Left ventricle myocardium inferior (tissue), 1 donor: Measurements from ENCODE around the gene PDE11A. TPM values are rescaled to one million over a fixed set of nuclear protein-coding genes. Genes with fewer than 3 reads are reported as not detected.

ENCODE experiments used
- DNase-seq: peaks from one replicate; pipeline ENCODE4 v3.0.0-alpha.2; 2020
- H3K27ac ChIP-seq: fragments of 200-600 bp; replicated peaks from 2 replicates; pipeline ENCODE4 v1.8.0; 2021
- H3K27me3 ChIP-seq: fragments of 200-600 bp; 2 replicates; pipeline ENCODE4 v1.8.0; 2021; ENCODE audit warnings: low read depth
- H3K36me3 ChIP-seq: fragments of 200-600 bp; 2 replicates; pipeline ENCODE4 v1.8.0; 2021
- H3K4me1 ChIP-seq: fragments of 200-600 bp; 2 replicates; pipeline ENCODE4 v1.8.0; 2021
- H3K4me3 ChIP-seq: fragments of 200-600 bp; 2 replicates; pipeline ENCODE4 v1.8.0; 2021; ENCODE audit warnings: mild to moderate bottlenecking, moderate library complexity
- H3K9me3 ChIP-seq: fragments of 200-600 bp; replicated peaks from 2 replicates; pipeline ENCODE4 v1.8.0; 2021
- intact Hi-C: fragments of 100-400 bp; cut with micrococcal nuclease; formaldehyde crosslinking; loops from one replicate; pipeline ENCODE4 v1.11.0; 2022
- total RNA-seq: library from RNA; stranded (reverse); fragmentation: NEBNext Ultra II Directional; extraction: Animal tissue kit (Norgen Biotek cat#: 25700); gene quantifications from one replicate; pipeline ENCODE4 v1.2.1, GENCODE V29; 2021
- TF ChIP-seq, protein P1 (sequence below): fragments of 200-600 bp; IDR thresholded peaks from 2 replicates; pipeline ENCODE4 v1.8.0; 2021; ENCODE audit warnings: antibody characterized with exemption, mild to moderate bottlenecking, borderline replicate concordance
- donor health status: DM: no; HTN: yes; CAD: no; lungs with severe emphysema.

The PDE11A gene
- total RNA-seq, 1 donor from 2014 or later: 2.5 TPM

DNA sequence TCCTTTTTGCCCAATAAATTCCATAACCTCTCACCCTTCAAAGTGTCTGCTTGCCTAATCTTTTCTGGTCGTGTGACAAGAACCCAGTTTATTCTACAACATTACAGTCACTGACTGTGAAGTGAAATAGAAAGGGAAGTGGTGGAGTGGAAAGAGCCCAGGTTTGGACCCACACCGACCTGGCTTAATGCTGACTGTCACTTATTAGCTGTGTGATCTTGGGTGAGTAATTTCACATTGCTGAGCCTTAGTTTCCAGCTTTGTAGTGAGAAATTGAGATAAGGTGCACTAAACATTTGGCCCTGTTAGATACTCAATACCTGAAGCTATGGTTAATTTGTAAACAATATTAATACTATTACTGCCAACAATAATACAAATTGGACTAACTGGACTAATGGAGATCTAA is 388.9 kb downstream of the PDE11A start:
- Histone ChIP-seq H3K4me3 (no peak overlapping the region), H3K36me3 (no peaks in the 10 kb centered on the region), H3K27me3 (no peaks in the 10 kb centered on the region), H3K4me1 (peaks cover 19% of the 10 kb centered on the region), H3K27ac (no peak overlapping the region), H3K9me3 (no peaks in the 10 kb centered on the region)
- no peak for DNase-seq
- intact Hi-C loops: no loop called here
- TF ChIP-seq, protein P1, sequence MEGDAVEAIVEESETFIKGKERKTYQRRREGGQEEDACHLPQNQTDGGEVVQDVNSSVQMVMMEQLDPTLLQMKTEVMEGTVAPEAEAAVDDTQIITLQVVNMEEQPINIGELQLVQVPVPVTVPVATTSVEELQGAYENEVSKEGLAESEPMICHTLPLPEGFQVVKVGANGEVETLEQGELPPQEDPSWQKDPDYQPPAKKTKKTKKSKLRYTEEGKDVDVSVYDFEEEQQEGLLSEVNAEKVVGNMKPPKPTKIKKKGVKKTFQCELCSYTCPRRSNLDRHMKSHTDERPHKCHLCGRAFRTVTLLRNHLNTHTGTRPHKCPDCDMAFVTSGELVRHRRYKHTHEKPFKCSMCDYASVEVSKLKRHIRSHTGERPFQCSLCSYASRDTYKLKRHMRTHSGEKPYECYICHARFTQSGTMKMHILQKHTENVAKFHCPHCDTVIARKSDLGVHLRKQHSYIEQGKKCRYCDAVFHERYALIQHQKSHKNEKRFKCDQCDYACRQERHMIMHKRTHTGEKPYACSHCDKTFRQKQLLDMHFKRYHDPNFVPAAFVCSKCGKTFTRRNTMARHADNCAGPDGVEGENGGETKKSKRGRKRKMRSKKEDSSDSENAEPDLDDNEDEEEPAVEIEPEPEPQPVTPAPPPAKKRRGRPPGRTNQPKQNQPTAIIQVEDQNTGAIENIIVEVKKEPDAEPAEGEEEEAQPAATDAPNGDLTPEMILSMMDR: no peak

DNA sequence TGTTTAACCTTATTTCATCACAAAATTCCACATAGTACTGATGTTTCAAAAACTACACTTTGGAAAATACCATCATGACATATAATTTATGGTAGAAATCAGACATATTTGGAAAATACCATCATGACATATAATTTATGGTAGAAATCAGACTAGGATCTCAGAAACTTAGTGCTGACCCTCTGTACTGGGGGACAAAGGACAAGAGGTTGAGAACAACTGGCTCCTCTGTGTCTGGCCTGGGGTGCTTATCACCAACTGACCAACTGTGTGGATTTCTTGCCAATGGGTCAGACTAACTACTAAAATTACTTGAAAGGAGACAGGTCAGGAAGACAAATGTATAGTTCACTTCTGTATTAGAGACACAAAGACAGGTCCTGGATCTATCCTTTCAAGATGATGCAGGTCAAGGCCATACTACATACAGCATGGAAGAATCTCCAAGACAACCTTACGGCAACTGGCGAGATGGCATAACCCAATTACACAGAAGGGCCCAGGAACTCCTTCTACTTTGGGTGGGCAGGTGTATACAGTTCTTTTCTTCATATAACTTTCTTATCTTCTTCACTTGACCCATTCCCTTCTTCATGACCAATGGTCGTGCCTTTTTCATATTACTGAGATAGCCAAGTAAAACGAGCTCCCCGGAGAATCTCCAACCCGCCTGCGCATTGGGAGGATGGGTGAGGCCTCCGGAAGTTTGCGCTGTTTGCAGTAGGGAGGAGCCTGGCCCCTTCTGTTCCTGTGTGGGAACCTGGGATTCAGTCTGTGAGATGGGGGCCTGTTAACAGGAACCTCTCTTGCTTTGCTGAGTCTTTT is 389.5 kb downstream of the PDE11A start:
- peaks cover 22% of the 10 kb centered on the region for H3K4me1 ChIP-seq
- no peaks in the 10 kb centered on the region for H3K36me3 ChIP-seq
- DNase-seq: no peak
- intact Hi-C loops: no loop called here
- TF ChIP-seq, protein P1: no peak
- no peak overlapping the region for H3K27ac ChIP-seq
- no peak overlapping the region for H3K4me3 ChIP-seq
- H3K9me3 ChIP-seq: no peaks in the 10 kb centered on the region
- no peaks in the 10 kb centered on the region for H3K27me3 ChIP-seq

DNA sequence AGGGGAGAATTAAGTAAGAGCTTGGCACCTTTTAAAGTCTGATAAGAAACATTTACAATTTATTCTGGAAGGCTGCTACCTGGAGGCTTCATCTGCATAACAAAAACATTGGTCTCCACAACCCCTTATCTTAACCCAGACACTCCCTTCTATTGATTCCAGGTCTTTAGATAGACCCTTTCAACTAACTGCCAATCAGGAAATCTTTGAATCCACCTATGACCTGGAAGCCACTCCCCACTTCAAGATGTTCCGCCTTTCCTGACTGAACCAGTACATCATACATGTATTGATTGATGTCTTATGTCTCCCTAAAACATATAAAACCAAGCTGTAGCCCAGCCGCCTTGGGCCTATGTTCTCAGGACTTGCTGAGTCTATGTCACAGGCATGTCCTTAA is 390.6 kb downstream of the PDE11A start:
- H3K36me3 ChIP-seq: no peaks in the 10 kb centered on the region
- intact Hi-C loops: no loop called here
- no peak overlapping the region for H3K27ac ChIP-seq
- TF ChIP-seq, protein P1: no peak
- peaks cover 22% of the 10 kb centered on the region for H3K4me1 ChIP-seq
- no peak for DNase-seq
- no peaks in the 10 kb centered on the region for H3K27me3 ChIP-seq
- no peak overlapping the region for H3K4me3 ChIP-seq
- H3K9me3 ChIP-seq: no peaks in the 10 kb centered on the region

DNA sequence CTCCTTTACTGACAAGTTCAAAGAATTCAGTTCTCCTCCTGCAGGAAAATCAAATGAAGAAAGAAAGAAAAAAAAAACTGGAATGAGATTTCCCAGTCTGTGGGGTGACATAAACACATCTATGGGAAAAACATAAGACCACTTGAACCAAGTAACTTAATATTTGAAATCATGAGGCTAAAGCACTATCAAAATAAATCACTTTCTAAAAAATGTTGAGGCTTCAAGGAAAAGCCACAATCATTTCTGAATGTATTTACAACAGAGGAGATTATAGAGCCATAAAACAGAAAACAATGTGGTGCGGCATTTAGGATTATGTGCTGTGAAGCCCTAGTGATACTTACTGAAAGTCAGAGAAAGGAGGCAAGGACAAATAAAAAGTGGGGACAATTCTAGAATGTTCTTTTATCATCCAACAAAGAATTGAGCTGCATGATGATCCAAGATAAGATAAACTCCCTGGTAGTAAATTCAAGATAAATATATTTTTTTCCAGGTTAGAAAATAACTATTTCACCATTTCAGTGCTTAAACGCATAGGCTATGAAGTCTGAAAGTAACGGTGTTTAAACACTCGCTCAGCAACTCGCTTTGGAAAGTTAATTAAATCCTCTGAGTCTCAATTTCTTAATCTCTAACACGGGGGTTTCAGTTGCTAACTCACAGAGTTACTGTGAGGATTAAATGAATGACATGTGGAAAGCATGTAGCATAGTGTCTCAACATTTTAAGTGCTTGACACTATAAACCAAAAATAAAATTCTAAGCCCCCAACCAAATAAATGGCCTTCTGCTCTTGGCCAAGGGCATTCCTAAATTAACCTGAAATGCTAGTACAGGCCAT is 391.5 kb downstream of the PDE11A start:
- peak overlapping the region; percentile 83 for H3K27ac ChIP-seq
- TF ChIP-seq, protein P1: no peak
- H3K36me3 ChIP-seq: no peaks in the 10 kb centered on the region
- no peaks in the 10 kb centered on the region for H3K9me3 ChIP-seq
- DNase-seq: no peak
- intact Hi-C loops: no loop called here
- H3K27me3 ChIP-seq: no peaks in the 10 kb centered on the region
- H3K4me3 ChIP-seq: no peak overlapping the region
- peaks cover 22% of the 10 kb centered on the region for H3K4me1 ChIP-seq

DNA sequence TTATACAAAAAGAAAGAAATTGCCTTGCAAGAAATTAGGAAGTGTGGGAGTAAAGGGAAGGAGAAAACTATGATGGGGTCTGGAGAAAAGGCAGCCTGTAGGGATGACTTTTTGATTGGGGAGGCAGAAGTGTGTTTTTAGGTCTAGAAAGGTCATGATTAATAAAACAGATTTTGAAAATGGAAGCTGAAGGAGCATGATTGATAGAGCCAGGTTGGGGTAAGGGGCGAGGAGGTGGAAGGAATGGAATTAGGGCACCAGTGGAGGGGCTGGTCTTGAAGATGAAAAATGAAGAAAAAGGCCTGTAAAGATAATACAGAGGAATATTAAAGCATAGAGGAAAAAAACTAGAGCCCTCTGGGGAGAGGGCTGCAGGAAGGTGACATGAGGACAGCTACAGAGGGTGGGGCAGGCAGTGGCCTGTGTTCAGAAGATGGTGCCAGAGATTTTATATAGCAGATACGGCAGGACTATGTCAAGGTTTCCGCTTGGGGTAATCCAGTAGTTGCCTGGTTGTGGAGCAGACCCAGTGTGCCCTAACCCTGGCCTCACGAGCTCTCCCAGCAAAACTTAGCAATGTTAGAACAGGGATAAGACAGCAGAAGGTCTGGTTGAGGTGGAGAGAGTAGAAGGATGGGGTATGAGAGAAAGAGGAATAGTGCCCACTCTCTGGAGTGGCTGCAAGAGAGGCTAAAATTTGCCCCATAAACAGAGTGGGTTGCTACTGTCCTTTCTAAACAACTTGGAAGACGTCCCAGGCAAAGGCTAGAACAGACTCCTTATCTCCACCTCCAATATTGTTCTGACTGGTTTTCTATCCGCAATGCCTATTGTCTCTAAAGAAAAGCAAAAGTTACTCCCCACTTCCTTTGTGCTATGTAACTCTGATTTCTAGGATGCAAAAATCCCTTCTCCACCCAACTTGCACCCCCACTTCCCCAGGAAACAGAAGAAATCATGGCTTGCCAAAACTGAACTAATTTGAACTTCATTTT is 392.7 kb downstream of the PDE11A start:
- TF ChIP-seq, protein P1: no peak
- no peaks in the 10 kb centered on the region for H3K36me3 ChIP-seq
- peak overlapping the region; percentile 83 for H3K27ac ChIP-seq
- H3K4me3 ChIP-seq: no peak overlapping the region
- H3K4me1 ChIP-seq: peaks cover 22% of the 10 kb centered on the region
- intact Hi-C loops: no loop called here
- no peak for DNase-seq
- no peaks in the 10 kb centered on the region for H3K9me3 ChIP-seq
- no peaks in the 10 kb centered on the region for H3K27me3 ChIP-seq
